A549 treated with Mapracorat at 1 μM for 4 hours (cell line): Measurements from ENCODE around the gene OR2M4. TPM values are rescaled to one million over a fixed set of nuclear protein-coding genes. Genes with fewer than 3 reads are reported as not detected.

ENCODE experiments used
- total RNA-seq: library from RNA; stranded (reverse); fragments of 200-300 nt; extraction: Qiagen RNA extraction; gene quantifications from 5 replicates; pipeline ENCODE4 v1.2.3, GENCODE V29; 2022

OR2M4 gene, protein sequence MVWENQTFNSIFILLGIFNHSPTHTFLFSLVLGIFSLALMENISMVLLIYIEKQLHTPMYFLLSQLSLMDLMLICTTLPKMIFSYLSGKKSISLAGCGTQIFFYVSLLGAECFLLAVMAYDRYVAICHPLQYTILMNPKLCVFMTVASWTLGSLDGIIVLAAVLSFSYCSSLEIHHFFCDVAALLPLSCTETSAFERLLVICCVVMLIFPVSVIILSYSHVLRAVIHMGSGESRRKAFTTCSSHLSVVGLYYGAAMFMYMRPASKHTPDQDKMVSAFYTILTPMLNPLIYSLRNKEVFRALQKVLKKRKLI
- not detected in 5 replicates for total RNA-seq

DNA sequence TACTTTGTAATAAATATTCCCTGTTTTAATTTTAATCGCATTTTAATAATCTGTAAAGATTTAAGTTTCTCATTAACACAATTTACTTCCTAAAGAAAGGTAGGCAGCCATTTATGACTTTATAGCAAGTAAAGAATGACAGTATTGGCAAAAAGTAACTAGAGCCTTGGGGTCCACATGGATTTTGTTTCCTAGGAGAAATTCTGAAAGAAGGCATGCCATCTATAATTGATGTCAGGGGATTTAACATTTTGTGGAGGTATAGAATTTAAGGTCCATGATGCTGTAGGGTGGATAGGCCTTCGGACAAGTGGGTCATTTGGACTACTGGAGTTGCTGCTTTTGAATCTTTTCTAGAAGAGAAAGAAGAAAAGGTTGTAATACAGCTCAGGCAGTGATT lies at the start of gene OR2M4:
Gene OR2M4, plus strand, starts transcription at position 301 of the 400 bp plus-strand sequence. CDS start 7,512 bp downstream, outside the sequence.

DNA sequence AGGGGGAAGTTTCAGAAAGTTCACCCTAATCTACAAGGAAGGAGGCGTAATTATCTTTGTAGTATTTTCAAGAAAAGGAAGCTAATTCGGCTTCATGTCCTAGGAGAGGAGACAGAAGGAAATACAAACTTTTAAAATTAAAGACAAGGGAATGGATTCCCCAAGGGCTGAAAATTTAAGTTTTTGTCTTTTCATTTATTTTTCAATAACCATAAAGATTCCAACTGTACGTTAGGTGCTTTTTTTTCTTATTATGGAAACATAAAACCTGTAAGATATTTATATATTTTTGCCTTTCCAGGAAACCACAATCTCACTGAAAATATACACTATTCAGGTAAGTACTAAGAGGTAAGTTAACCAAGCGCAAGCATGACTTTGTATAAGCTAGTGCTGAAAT lies 34.3 kb upstream of the OR2M4 start, which contains the start of gene OR2M3:
Gene OR2M3, plus strand, starts transcription at position 301 of the 400 bp plus-strand sequence. CDS start 5,803 bp downstream, outside the sequence.

DNA sequence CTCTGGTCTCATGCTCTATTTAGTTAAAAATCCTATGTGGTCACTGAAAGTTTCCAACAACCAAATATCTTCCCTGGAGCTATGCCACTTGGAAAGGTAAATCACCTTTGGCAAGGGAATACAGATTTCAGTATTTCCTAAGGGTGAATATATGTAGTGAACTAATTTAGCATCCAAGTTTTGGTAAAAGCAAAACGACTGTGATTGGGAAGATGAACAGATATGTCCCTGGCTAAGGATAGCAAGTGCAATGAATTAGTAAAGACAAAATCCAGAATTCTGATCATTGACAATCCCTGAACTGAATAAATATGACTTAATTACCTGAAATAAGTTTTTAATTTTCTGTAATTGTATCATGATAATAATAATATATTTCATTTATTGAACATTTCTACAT lies 46.7 kb downstream of the OR2M4 start, which contains the start of gene OR2T33:
Gene OR2T33, minus strand, starts transcription at position 101 of the 400 bp plus-strand sequence. CDS start 4,162 bp downstream, outside the sequence.

Other genes starting within 250 kb of the OR2M4 start
- gene OR2L5, start 217.8 kb upstream of the OR2M4 start, total RNA-seq, result not detected in 5 replicates
- gene OR2L2, start 201.3 kb upstream of the OR2M4 start, total RNA-seq, result not detected in 5 replicates
- not detected in 5 replicates for gene OR2L3, start 184.6 kb upstream of the OR2M4 start, total RNA-seq
- not detected in 5 replicates for gene OR2L13, start 136.2 kb upstream of the OR2M4 start, total RNA-seq
- not detected in 5 replicates for gene OR2M5, start 86.3 kb upstream of the OR2M4 start, total RNA-seq
- gene OR2M2, start 56.6 kb upstream of the OR2M4 start, total RNA-seq, result not detected in 5 replicates
- not detected in 5 replicates for gene OR2M3, start 34.2 kb upstream of the OR2M4 start, total RNA-seq
- gene OR2T33, start 46.6 kb downstream of the OR2M4 start, total RNA-seq, result not detected in 5 replicates
- not detected in 5 replicates for gene OR2T12, start 72.0 kb downstream of the OR2M4 start, total RNA-seq
- not detected in 5 replicates for gene OR2M7, start 93.2 kb downstream of the OR2M4 start, total RNA-seq
- not detected in 5 replicates for gene OR14C36, start 117.4 kb downstream of the OR2M4 start, total RNA-seq
- not detected in 5 replicates for gene OR2T4, start 130.2 kb downstream of the OR2M4 start, total RNA-seq
- not detected in 5 replicates for gene OR2T6, start 144.3 kb downstream of the OR2M4 start, total RNA-seq
- gene OR2T1, start 171.6 kb downstream of the OR2M4 start, total RNA-seq, result not detected in 5 replicates
- gene OR2T2, start 214.2 kb downstream of the OR2M4 start, total RNA-seq, result not detected in 5 replicates
- gene OR2T3, start 241.9 kb downstream of the OR2M4 start, total RNA-seq, result not detected in 5 replicates